Measurements from ENCODE around the gene MAMLD1. TPM values are rescaled to one million over a fixed set of nuclear protein-coding genes. Genes with fewer than 3 reads are reported as not detected.

The MAMLD1 gene
- total RNA-seq, 4 donors from 2014 or later: 1.2 to 2.0 (median 1.6) TPM

DNA sequence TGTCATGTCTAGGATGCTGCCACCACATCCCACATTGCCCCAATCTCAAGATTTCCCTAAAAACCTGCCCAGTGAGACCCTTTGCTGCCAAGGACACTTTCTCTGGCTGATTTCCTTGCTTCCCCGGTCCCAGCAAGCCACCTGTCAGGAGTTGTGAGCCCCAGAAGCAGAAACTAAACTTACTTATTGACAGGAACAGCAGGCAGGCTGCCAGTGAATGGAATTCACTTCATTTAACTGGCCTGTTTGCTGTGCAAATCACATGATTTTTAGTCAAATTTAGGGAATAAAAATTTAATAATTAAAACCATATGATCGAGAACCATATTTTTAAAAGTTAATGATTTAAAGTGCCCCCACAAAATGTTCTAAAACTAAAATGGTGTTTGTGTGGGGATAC lies 48.5 kb downstream of the MAMLD1 start:
- Histone ChIP-seq H3K4me1 (no peaks in the 10 kb centered on the region), H3K4me3 (no peak overlapping the region), H3K27ac (no peak overlapping the region), H3K27me3 (no peaks in the 10 kb centered on the region), H3K9me3 (no peaks in the 10 kb centered on the region), H3K36me3 (no peaks in the 10 kb centered on the region)
- no peak for TF ChIP-seq POLR2A (IDR thresholded peaks at IDR 0.05)
- TF ChIP-seq, protein P1, sequence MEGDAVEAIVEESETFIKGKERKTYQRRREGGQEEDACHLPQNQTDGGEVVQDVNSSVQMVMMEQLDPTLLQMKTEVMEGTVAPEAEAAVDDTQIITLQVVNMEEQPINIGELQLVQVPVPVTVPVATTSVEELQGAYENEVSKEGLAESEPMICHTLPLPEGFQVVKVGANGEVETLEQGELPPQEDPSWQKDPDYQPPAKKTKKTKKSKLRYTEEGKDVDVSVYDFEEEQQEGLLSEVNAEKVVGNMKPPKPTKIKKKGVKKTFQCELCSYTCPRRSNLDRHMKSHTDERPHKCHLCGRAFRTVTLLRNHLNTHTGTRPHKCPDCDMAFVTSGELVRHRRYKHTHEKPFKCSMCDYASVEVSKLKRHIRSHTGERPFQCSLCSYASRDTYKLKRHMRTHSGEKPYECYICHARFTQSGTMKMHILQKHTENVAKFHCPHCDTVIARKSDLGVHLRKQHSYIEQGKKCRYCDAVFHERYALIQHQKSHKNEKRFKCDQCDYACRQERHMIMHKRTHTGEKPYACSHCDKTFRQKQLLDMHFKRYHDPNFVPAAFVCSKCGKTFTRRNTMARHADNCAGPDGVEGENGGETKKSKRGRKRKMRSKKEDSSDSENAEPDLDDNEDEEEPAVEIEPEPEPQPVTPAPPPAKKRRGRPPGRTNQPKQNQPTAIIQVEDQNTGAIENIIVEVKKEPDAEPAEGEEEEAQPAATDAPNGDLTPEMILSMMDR (IDR thresholded peaks at IDR 0.05 in 4 of 5, conservative IDR thresholded peaks at IDR 0.05 in 1 of 5): no peak
- in situ Hi-C loops (cut with MboI; ENCODE audit: low sequenced_read_pairs in 4 of 4): no loop called here
- ATAC-seq: no peak
- intact Hi-C loops (cut with DNase I; ENCODE audit: low total_unique reads): no loop called here
- no peak for DNase-seq

- TF ChIP-seq, protein P1 (IDR thresholded peaks at IDR 0.05 in 4 of 5, conservative IDR thresholded peaks at IDR 0.05 in 1 of 5): no peak
- TF ChIP-seq POLR2A (IDR thresholded peaks at IDR 0.05): no peak
- in situ Hi-C loops (cut with MboI; ENCODE audit: low sequenced_read_pairs in 4 of 4): no loop called here
- no peak for ATAC-seq
- DNase-seq: no peak
- no peaks in the 10 kb centered on the region for H3K27me3 ChIP-seq
- no peaks in the 10 kb centered on the region for H3K9me3 ChIP-seq
- no peaks in the 10 kb centered on the region for H3K4me1 ChIP-seq
- H3K27ac ChIP-seq: no peak overlapping the region
- intact Hi-C loops (cut with DNase I; ENCODE audit: low total_unique reads): no loop called here
- no peaks in the 10 kb centered on the region for H3K36me3 ChIP-seq
- no peak overlapping the region for H3K4me3 ChIP-seq
Observed at GRCh38 chrX:150414228-150414627, 51.1 kb downstream of the MAMLD1 start.

GRCh38 chrX:150416469-150416868 lies 53.4 kb downstream of the MAMLD1 start:
- in situ Hi-C loops (cut with MboI; ENCODE audit: low sequenced_read_pairs in 4 of 4) (no loop called here), intact Hi-C loops (cut with DNase I; ENCODE audit: low total_unique reads) (no loop called here)
- Histone ChIP-seq H3K36me3 (no peaks in the 10 kb centered on the region), H3K27ac (no peak overlapping the region), H3K9me3 (no peaks in the 10 kb centered on the region), H3K4me1 (no peaks in the 10 kb centered on the region), H3K27me3 (no peaks in the 10 kb centered on the region), H3K4me3 (no peak overlapping the region)
- TF ChIP-seq, protein P1 (IDR thresholded peaks at IDR 0.05 in 4 of 5, conservative IDR thresholded peaks at IDR 0.05 in 1 of 5): no peak
- no peak for TF ChIP-seq POLR2A (IDR thresholded peaks at IDR 0.05)
- DNase-seq (no peak), ATAC-seq (no peak)

DNA sequence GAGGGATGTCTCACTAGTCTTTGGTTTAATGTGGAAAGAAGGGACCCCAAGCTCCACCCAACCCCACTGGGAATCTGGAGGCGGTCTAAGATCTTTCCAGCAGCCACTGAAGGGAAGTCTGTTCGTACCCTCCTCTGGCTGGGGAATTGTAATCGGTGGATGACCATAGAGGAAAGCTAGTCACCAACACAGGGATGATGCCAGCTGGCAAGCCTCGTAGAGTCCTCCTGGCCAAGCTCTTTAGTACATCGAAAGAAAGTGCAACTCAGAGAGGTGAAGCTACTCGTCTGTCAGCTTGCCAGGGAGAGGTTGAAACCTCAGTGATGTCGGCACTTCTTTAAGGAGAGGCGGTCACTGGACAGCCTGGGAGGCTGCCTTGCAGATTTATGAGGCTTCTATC lies 58.7 kb downstream of the MAMLD1 start:
- DNase-seq: peak; percentile 2 to 28
- Histone ChIP-seq H3K4me1 (no peaks in the 10 kb centered on the region), H3K27me3 (no peaks in the 10 kb centered on the region), H3K9me3 (no peaks in the 10 kb centered on the region), H3K36me3 (no peaks in the 10 kb centered on the region), H3K4me3 (no peak overlapping the region), H3K27ac (no peak overlapping the region)
- in situ Hi-C loops (cut with MboI; ENCODE audit: low sequenced_read_pairs in 4 of 4) (no loop called here), intact Hi-C loops (cut with DNase I; ENCODE audit: low total_unique reads) (no loop called here)
- TF ChIP-seq, protein P1 (IDR thresholded peaks at IDR 0.05 in 4 of 5, conservative IDR thresholded peaks at IDR 0.05 in 1 of 5): no peak
- TF ChIP-seq POLR2A (IDR thresholded peaks at IDR 0.05): no peak
- no peak for ATAC-seq

- intact Hi-C loops (cut with DNase I; ENCODE audit: low total_unique reads) (no loop called here), in situ Hi-C loops (cut with MboI; ENCODE audit: low sequenced_read_pairs in 4 of 4) (no loop called here)
- no peaks in the 10 kb centered on the region for H3K27me3 ChIP-seq
- H3K4me3 ChIP-seq: no peak overlapping the region
- no peaks in the 10 kb centered on the region for H3K36me3 ChIP-seq
- no peak for TF ChIP-seq POLR2A (IDR thresholded peaks at IDR 0.05)
- TF ChIP-seq, protein P1 (IDR thresholded peaks at IDR 0.05 in 4 of 5, conservative IDR thresholded peaks at IDR 0.05 in 1 of 5): no peak
- DNase-seq: no peak
- ATAC-seq: no peak
- H3K9me3 ChIP-seq: no peaks in the 10 kb centered on the region
- H3K27ac ChIP-seq: no peak overlapping the region
- no peaks in the 10 kb centered on the region for H3K4me1 ChIP-seq
Observed at GRCh38 chrX:150429594-150429993, 66.5 kb downstream of the MAMLD1 start.

Measured in gastrocnemius medialis (tissue), 4 donors.